Endothelial cell (in vitro differentiated cells): ENCODE measurements around the gene ADORA2A. TPM values are rescaled to one million over a fixed set of nuclear protein-coding genes. Genes with fewer than 3 reads are reported as not detected.

Experiments used
- DNase-seq: peaks from one replicate; pipeline ENCODE4 v3.0.0; 2021; ENCODE audit warnings: low spot score
- H3K27ac Mint-ChIP-seq: one replicate; pipeline ENCODE4 v1.8.0; 2021; ENCODE audit warnings: mixed read lengths, inconsistent platforms; ENCODE audit not compliant: unreplicated experiment
- H3K27me3 Mint-ChIP-seq: one replicate; pipeline ENCODE4 v1.8.0; 2021; ENCODE audit warnings: mild to moderate bottlenecking, moderate library complexity, mixed read lengths, inconsistent platforms; ENCODE audit not compliant: unreplicated experiment
- H3K36me3 Mint-ChIP-seq: one replicate; pipeline ENCODE4 v1.8.0; 2021; ENCODE audit warnings: mild to moderate bottlenecking, low read depth, mixed read lengths, inconsistent platforms; ENCODE audit not compliant: unreplicated experiment
- H3K4me1 Mint-ChIP-seq: one replicate; pipeline ENCODE4 v1.8.0; 2021; ENCODE audit warnings: mild to moderate bottlenecking, mixed read lengths, inconsistent platforms; ENCODE audit not compliant: unreplicated experiment
- H3K4me3 Mint-ChIP-seq: one replicate; pipeline ENCODE4 v1.8.0; 2021; ENCODE audit warnings: mild to moderate bottlenecking, mixed read lengths, inconsistent platforms; ENCODE audit not compliant: unreplicated experiment
- H3K9me3 Mint-ChIP-seq: one replicate; pipeline ENCODE4 v1.8.0; 2021; ENCODE audit warnings: mixed read lengths, inconsistent platforms; ENCODE audit not compliant: unreplicated experiment
- CTCF ChIP-seq: fragments of 200-600 bp; sonication (generic); IDR thresholded peaks from one replicate; pipeline ENCODE4 v1.5.0; 2021; ENCODE audit warnings: antibody characterized with exemption; ENCODE audit not compliant: unreplicated experiment
- total RNA-seq: library from RNA; stranded (reverse); fragmentation: NEBNext Ultra II Directional; extraction: Animal tissue kit (Norgen Biotek cat#: 25700); gene quantifications from one replicate; pipeline ENCODE4 v1.2.1, GENCODE V29; 2021; ENCODE audit not compliant: unreplicated experiment

Gene ADORA2A
- total RNA-seq, 1 donor from 2014 or later = 18.5 TPM

- H3K27ac Mint-ChIP-seq = no peak overlapping the region
- H3K4me1 Mint-ChIP-seq = peaks cover 31% of the 10 kb centered on the region
- H3K4me3 Mint-ChIP-seq = no peak overlapping the region
- H3K27me3 Mint-ChIP-seq = peaks cover 2% of the 10 kb centered on the region
- H3K36me3 Mint-ChIP-seq = peaks cover 4% of the 10 kb centered on the region
- no peak for TF ChIP-seq CTCF
- H3K9me3 Mint-ChIP-seq = no peaks in the 10 kb centered on the region
- DNase-seq = no peak
These were observed 35.6 kb upstream of the ADORA2A start for GRCh38 chr22:24391836-24392217.

DNA sequence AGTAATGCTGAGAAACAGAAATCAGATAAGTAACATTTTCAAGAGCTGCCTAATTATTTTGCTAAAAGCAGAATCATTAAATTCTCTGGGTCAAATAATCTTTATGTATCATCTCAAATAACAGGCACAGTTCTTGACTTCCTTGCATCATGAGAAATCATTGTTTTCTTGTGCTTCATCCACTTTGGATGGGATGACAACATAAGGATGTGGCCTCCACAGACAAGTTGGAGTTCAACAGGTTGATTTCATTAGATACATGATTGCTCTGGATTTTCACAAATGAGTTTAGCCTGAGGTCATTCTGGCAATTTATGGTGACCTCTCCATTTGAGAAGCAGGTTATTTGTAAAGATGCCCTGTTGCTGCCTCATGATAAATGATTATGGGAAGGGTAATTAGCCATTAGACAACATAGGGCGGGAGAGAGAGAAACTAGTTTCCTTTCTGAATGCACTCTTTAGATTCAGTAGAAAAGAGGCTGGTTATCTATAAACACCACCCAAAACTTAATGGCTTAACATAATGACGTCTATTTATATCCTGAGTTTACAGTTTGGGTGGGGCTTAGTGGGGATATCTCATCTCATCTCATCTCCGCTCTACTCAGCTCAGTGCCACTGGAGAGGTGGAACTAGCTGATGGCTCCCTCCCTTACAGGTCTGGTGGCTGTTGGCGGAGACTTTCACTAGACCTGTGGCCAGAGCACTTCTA lies 35.0 kb upstream of the ADORA2A start:
- H3K4me1 Mint-ChIP-seq = peaks cover 31% of the 10 kb centered on the region
- DNase-seq = no peak

DNA sequence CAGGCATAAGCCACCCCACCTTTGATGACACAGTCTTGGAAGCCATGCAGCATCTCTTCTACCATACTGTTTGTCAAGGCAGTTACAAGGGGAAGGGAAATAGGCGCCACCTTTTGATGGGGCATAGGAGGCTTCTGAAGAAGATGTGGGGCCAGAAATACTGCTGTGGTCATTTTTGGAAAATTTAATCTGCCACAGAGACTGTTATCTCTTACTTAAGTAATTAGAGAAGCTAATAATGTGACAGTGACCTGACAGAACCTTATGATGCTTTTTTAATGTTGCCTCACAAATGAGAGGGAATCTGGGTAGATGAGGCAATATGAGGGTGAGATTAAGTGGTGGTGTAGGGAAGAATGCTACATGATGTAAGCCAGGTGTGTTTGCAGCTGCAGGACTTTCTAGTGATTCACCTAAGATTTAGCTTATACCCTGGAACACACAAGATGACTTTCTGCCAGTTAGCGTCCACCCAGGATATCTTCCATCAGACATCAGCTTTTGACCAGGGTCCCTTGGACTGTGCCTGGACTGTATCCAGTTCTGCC lies 34.3 kb upstream of the ADORA2A start:
- DNase-seq = no peak
- Mint-ChIP-seq H3K36me3 (peaks cover 7% of the 10 kb centered on the region), H3K4me1 (peaks cover 34% of the 10 kb centered on the region), H3K9me3 (no peaks in the 10 kb centered on the region), H3K27ac (no peak overlapping the region), H3K4me3 (no peak overlapping the region), H3K27me3 (peaks cover 5% of the 10 kb centered on the region)
- no peak for TF ChIP-seq CTCF

More for the DNA sequence above, 35.0 kb upstream of the ADORA2A start:
- TF ChIP-seq CTCF = no peak
- peaks cover 2% of the 10 kb centered on the region for H3K27me3 Mint-ChIP-seq
- H3K36me3 Mint-ChIP-seq = peaks cover 4% of the 10 kb centered on the region
- H3K4me3 Mint-ChIP-seq = no peak overlapping the region
- H3K9me3 Mint-ChIP-seq = no peaks in the 10 kb centered on the region
- no peak overlapping the region for H3K27ac Mint-ChIP-seq

DNA sequence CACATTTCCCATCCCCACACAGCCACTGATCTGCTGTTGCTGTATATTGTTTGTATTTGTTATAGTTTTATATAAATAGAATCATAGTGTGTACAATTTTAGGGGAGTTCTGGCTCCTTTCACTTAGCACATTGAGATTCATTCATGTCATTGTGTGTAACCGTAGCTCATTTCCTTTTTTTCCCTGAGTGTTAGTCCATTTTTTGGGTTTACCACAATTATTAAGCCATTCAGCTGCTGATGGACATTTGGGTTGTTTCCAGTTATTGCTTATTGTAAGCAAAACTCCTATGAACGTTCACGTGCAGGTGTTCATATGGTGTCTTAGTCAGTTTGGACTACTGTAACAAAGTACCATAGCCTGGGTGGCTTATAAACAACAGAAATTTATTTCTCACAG lies 33.6 kb upstream of the ADORA2A start:
- DNase-seq = no peak
- H3K4me3 Mint-ChIP-seq = no peak overlapping the region
- H3K4me1 Mint-ChIP-seq = peaks cover 40% of the 10 kb centered on the region
- H3K9me3 Mint-ChIP-seq = no peaks in the 10 kb centered on the region
- H3K36me3 Mint-ChIP-seq = peaks cover 7% of the 10 kb centered on the region
- H3K27ac Mint-ChIP-seq = no peak overlapping the region
- TF ChIP-seq CTCF = no peak
- H3K27me3 Mint-ChIP-seq = peaks cover 6% of the 10 kb centered on the region

- no peak for DNase-seq
- Mint-ChIP-seq H3K27ac (no peak overlapping the region), H3K4me1 (peaks cover 37% of the 10 kb centered on the region), H3K27me3 (peaks cover 6% of the 10 kb centered on the region), H3K9me3 (no peaks in the 10 kb centered on the region), H3K36me3 (peaks cover 7% of the 10 kb centered on the region), H3K4me3 (no peak overlapping the region)
- no peak for TF ChIP-seq CTCF
These were observed 33.1 kb upstream of the ADORA2A start for GRCh38 chr22:24394254-24394653.
